OCI-LY7 (cell line): Measurements from ENCODE around the gene KLHDC10. TPM values are rescaled to one million over a fixed set of nuclear protein-coding genes. Genes with fewer than 3 reads are reported as not detected.
A peak's percentile ranks its signal among the peaks of the same experiment; 100 is the strongest.
"Not testable (repeated sequence)": the region's sequence is repeated elsewhere in the genome, so short reads cannot be mapped to it uniquely, and the experiment has no call there.

Experiments
- BruUV-seq: library from RNA; stranded (reverse); fragments of 400-500 nt; replicated peaks from 2 replicates; lab custom pipeline; 2021; lab: Mats Ljungman, UMichigan
- CTCF ChIA-PET: fragments of 300-600 bp; sonication (Branson Sonifier 250); formaldehyde crosslinking; loops from one replicate; lab custom pipeline; 2022; ENCODE audit warnings: antibody characterized with exemption; ENCODE audit not compliant: unreplicated experiment; lab: Charles Lee
- POLR2A ChIA-PET: fragments of 300-600 bp; sonication (Branson Sonifier 250); formaldehyde crosslinking; loops from one replicate; lab custom pipeline; 2022; ENCODE audit warnings: antibody characterized with exemption; lab: Charles Lee
- DNase-seq: peaks from one replicate; pipeline ENCODE4 v3.0.0-alpha.2; 2015; ENCODE audit warnings: low spot score
- H2AFZ ChIP-seq: fragments of 200-600 bp; sonication (generic), shearing (Covaris generic); 2 replicates; pipeline ENCODE4 v1.6.1; 2014; ENCODE audit warnings: mild to moderate bottlenecking, antibody characterized with exemption, low read length, moderate library complexity
- H3K27ac ChIP-seq: fragments of 200-600 bp; sonication (generic); 2 replicates; pipeline ENCODE4 v1.5.1; 2014; ENCODE audit warnings: mixed run types, low read depth, mild to moderate bottlenecking, moderate library complexity, low read length, inconsistent platforms; ENCODE audit not compliant: poor library complexity, severe bottlenecking
- H3K36me3 ChIP-seq: fragments of 200-600 bp; sonication (generic); 2 replicates; pipeline ENCODE4 v1.6.1; 2014; ENCODE audit warnings: mild to moderate bottlenecking, antibody characterized with exemption, low read length, moderate library complexity, mixed read lengths; ENCODE audit not compliant: insufficient read depth
- H3K4me1 ChIP-seq: fragments of 200-600 bp; sonication (generic); 2 replicates; pipeline ENCODE4 v1.5.1; 2014; ENCODE audit warnings: mild to moderate bottlenecking, low read length; ENCODE audit not compliant: insufficient read depth, poor library complexity, severe bottlenecking
- H3K4me2 ChIP-seq: fragments of 200-600 bp; sonication (generic); 2 replicates; pipeline ENCODE4 v1.6.1; 2014; ENCODE audit warnings: mild to moderate bottlenecking, low read length
- H3K4me3 ChIP-seq: fragments of 200-600 bp; sonication (generic); 2 replicates; pipeline ENCODE4 v1.5.1; 2014; ENCODE audit warnings: mild to moderate bottlenecking, low read depth, low read length; ENCODE audit not compliant: poor library complexity, severe bottlenecking
- H3K79me2 ChIP-seq: fragments of 200-600 bp; sonication (generic); 2 replicates; pipeline ENCODE4 v1.6.1; 2016; ENCODE audit warnings: low read depth, mild to moderate bottlenecking, low read length, moderate library complexity, mixed read lengths; ENCODE audit not compliant: insufficient read depth
- H3K9me2 ChIP-seq: fragments of 200-600 bp; sonication (generic); 2 replicates; pipeline ENCODE4 v1.6.1; 2016; ENCODE audit warnings: mild to moderate bottlenecking, low read length, mixed read lengths; ENCODE audit not compliant: insufficient read depth
- H3K9me3 ChIP-seq: fragments of 200-600 bp; sonication (generic); 2 replicates; pipeline ENCODE4 v1.6.1; 2014; ENCODE audit warnings: mild to moderate bottlenecking, mixed run types, low read length, mixed read lengths
- H4K20me1 ChIP-seq: fragments of 200-600 bp; sonication (generic); 2 replicates; pipeline ENCODE4 v1.6.1; 2014; ENCODE audit warnings: mild to moderate bottlenecking, antibody characterized with exemption, low read length, moderate library complexity, mixed read lengths; ENCODE audit not compliant: insufficient read depth
- EZH2phosphoT487 ChIP-seq: fragments of 200-600 bp; sonication (generic); IDR thresholded peaks from 2 replicates; pipeline ENCODE4 v1.6.1; 2018; ENCODE audit warnings: low read depth, borderline replicate concordance, mild to moderate bottlenecking, mixed run types, antibody characterized with exemption, low read length, moderate library complexity, mixed read lengths
- intact Hi-C: fragments of 100-400 bp; cut with micrococcal nuclease; formaldehyde crosslinking; loops from one replicate; pipeline ENCODE4 v1.10.0; 2022; ENCODE audit not compliant: unreplicated experiment
- total RNA-seq, 2 experiments: library from RNA; depleted of rRNA in 1 of 2; stranded (reverse); fragments of >200 nt in 1 of 2; shearing (Covaris generic) in 1 of 2; gene quantifications; 2 replicates each; pipeline ENCODE4 v1.2.3, GENCODE V29; 2014 to 2022
- TF ChIP-seq, protein P1 (sequence below): fragments of 200-600 bp; sonication (generic); conservative IDR thresholded peaks from 2 replicates; pipeline ENCODE4 v1.5.1; 2014; ENCODE audit warnings: mild to moderate bottlenecking, antibody characterized with exemption, low read length, moderate library complexity, mixed read lengths

KLHDC10 gene
- total RNA-seq, 2 experiments from 2014 or later, result 15.9 to 21.2 TPM

DNA sequence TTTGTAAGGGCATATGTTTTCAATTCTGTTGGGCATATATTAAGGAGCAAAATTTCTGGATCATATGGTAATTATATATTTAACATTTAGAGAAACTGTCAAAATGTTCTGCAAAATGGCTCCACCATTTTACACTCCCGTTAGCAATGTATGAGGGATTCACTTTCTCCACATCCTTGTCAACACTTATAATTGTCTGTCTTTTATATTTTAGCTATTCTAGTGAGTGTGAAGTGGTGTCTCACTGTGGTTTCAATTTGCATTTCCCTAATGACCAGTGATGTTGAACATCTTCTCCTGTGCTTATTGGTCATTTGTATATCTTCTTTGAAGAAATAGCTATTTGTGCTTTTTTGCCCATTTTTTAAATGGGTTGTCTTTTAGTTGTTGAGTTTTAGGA lies 8.1 kb upstream of the KLHDC10 start:
- Histone ChIP-seq H3K79me2 (no peaks in the 10 kb centered on the region), H2AFZ (no peak overlapping the region), H4K20me1 (no peaks in the 10 kb centered on the region), H3K36me3 (no peaks in the 10 kb centered on the region), H3K27ac (no peak overlapping the region), H3K9me3 (no peaks in the 10 kb centered on the region), H3K4me3 (no peak overlapping the region), H3K9me2 (no peaks in the 10 kb centered on the region), H3K4me2 (no peak overlapping the region), H3K4me1 (peaks cover 15% of the 10 kb centered on the region)
- intact Hi-C loops, result no loop called here
- BruUV-seq, result no TSS peak
- CTCF ChIA-PET, result no interaction called here
- DNase-seq, result no peak
- no peak for TF ChIP-seq EZH2phosphoT487
- TF ChIP-seq, protein P1, sequence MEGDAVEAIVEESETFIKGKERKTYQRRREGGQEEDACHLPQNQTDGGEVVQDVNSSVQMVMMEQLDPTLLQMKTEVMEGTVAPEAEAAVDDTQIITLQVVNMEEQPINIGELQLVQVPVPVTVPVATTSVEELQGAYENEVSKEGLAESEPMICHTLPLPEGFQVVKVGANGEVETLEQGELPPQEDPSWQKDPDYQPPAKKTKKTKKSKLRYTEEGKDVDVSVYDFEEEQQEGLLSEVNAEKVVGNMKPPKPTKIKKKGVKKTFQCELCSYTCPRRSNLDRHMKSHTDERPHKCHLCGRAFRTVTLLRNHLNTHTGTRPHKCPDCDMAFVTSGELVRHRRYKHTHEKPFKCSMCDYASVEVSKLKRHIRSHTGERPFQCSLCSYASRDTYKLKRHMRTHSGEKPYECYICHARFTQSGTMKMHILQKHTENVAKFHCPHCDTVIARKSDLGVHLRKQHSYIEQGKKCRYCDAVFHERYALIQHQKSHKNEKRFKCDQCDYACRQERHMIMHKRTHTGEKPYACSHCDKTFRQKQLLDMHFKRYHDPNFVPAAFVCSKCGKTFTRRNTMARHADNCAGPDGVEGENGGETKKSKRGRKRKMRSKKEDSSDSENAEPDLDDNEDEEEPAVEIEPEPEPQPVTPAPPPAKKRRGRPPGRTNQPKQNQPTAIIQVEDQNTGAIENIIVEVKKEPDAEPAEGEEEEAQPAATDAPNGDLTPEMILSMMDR, result no peak
- POLR2A ChIA-PET, result no interaction called here

DNA sequence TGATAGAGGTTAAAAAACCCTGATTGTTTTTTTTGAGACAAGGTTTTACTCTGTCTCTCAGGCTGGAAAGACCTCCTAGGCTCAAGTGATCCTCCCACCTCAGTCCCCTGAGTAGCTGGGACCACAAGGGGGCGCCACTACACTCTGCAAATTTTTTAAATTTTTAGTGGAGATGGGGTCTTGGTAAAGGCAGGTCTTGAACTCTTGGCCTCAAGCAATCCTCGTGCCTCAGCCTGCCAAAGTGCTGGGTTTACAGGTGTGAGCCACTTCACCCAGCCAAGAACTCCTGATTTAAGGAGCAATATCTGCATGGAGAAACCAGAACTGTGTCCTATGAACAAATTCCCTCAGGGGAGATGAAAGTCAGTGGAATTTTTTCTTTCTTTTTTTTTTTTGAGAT lies 7.3 kb upstream of the KLHDC10 start:
- Histone ChIP-seq H2AFZ (no peak overlapping the region), H3K4me1 (peaks cover 15% of the 10 kb centered on the region)
- CTCF ChIA-PET, result no interaction called here

DNA sequence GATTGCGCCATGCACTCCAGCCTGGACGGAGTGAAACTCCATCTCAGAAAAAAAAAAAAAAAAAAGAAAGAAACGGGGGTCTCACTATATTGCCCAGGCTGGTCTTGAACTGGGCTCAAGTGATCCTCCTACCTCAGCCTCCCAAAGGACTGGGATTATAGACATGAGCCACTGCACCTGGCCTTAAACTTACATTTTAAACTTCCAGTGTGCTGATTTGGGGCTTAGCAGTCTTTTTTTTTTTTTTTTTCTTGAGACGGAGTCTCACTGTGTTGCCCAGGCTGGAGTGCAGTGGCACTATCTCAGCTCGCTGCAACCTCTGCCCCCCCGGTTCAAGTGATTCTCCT lies 5.8 kb upstream of the KLHDC10 start:
- CTCF ChIA-PET, BruUV-seq, DNase-seq, H3K4me3 ChIP-seq, H3K9me3 ChIP-seq, H4K20me1 ChIP-seq, H3K36me3 ChIP-seq, H3K9me2 ChIP-seq, intact Hi-C loops, H2AFZ ChIP-seq, POLR2A ChIA-PET, H3K79me2 ChIP-seq, H3K27ac ChIP-seq, H3K4me2 ChIP-seq: not testable (repeated sequence)
- H3K4me1 ChIP-seq, result peaks cover 16% of the 10 kb centered on the region

More for the DNA sequence above, 7.3 kb upstream of the KLHDC10 start:
- Histone ChIP-seq H3K4me3 (no peak overlapping the region), H4K20me1 (no peaks in the 10 kb centered on the region), H3K9me3 (no peaks in the 10 kb centered on the region), H3K4me2 (no peak overlapping the region), H3K36me3 (no peaks in the 10 kb centered on the region), H3K27ac (no peak overlapping the region), H3K9me2 (no peaks in the 10 kb centered on the region), H3K79me2 (no peaks in the 10 kb centered on the region)
- BruUV-seq, result no TSS peak
- POLR2A ChIA-PET, result no interaction called here
- DNase-seq, result peak; percentile 75
- no peak for TF ChIP-seq EZH2phosphoT487
- TF ChIP-seq, protein P1, result peak; percentile 93
- intact Hi-C loops, result no loop called here
